Coronary artery (tissue), 2 donors: ENCODE measurements around the gene DDX31.

Experiments
- DNase-seq: peaks from one replicate; pipeline ENCODE4 v3.0.0-alpha.2; 2017; ENCODE audit warnings: low spot score
- H3K27ac ChIP-seq, 2 donors: fragments of 200-600 bp; sonication (generic); one replicate each; pipeline ENCODE4 v1.5.1; 2016 to 2019
- H3K4me3 ChIP-seq: fragments of 200-600 bp; sonication (generic); 2 replicates; pipeline ENCODE4 v1.5.1; 2016; ENCODE audit warnings: mild to moderate bottlenecking, moderate library complexity
- TF ChIP-seq, protein P1 (sequence below): fragments of 200-600 bp; sonication (generic); IDR thresholded peaks from one replicate; pipeline ENCODE4 v1.5.1; 2019; ENCODE audit warnings: antibody characterized with exemption

The DDX31 gene

GRCh38 chr9:132630811-132631210 is 39.0 kb downstream of the DDX31 start:
- DNase-seq = no peak
- H3K27ac ChIP-seq = no peak overlapping the region
- H3K4me3 ChIP-seq = no peak overlapping the region
- TF ChIP-seq, protein P1, sequence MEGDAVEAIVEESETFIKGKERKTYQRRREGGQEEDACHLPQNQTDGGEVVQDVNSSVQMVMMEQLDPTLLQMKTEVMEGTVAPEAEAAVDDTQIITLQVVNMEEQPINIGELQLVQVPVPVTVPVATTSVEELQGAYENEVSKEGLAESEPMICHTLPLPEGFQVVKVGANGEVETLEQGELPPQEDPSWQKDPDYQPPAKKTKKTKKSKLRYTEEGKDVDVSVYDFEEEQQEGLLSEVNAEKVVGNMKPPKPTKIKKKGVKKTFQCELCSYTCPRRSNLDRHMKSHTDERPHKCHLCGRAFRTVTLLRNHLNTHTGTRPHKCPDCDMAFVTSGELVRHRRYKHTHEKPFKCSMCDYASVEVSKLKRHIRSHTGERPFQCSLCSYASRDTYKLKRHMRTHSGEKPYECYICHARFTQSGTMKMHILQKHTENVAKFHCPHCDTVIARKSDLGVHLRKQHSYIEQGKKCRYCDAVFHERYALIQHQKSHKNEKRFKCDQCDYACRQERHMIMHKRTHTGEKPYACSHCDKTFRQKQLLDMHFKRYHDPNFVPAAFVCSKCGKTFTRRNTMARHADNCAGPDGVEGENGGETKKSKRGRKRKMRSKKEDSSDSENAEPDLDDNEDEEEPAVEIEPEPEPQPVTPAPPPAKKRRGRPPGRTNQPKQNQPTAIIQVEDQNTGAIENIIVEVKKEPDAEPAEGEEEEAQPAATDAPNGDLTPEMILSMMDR = no peak

DNA sequence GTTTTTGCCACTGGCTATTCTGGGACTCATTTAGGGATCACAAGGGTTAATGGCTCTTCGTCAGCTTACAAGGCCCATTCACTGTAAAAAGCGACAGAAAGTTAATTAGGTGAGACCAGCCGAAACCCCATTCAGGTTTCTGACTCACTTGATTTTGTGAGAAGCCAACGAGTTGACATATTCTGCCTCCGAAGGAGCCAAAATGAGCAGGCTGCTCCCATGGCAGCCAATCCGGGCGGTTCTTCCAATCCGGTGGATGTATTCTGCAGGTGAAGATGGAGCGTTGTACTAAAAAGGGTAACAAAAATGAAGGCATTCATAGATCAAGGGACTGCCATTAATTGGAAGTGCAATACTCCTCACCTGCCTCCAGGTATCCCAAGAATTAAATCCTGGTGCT is 39.7 kb downstream of the DDX31 start:
- Histone ChIP-seq H3K4me3 (no peak overlapping the region), H3K27ac (no peak overlapping the region)
- no peak for DNase-seq
- TF ChIP-seq, protein P1 = no peak

DNA sequence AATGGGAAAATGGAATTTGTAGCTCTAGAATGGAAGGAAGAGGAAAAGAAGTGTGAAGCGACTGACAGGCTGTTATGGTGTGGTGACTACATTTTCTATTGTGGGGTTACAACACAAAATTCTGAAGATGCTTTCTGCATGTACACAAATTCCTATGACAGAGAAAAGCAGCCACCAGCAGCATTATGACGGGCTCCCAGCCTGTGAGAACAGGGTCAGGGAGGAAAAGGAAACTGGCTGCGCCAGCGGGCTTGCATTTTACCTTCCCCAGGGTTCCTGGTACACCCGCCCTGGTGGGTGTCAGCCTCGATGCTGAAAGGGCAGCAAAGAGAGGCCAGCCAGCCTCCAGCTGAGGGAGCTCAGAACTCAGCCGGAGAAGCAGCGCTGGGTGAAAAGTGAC is 41.0 kb downstream of the DDX31 start:
- no peak overlapping the region for H3K27ac ChIP-seq
- DNase-seq = no peak
- no peak overlapping the region for H3K4me3 ChIP-seq
- TF ChIP-seq, protein P1 = no peak

- DNase-seq = no peak
- H3K4me3 ChIP-seq = no peak overlapping the region
- TF ChIP-seq, protein P1 = no peak
- H3K27ac ChIP-seq = no peak overlapping the region
These were observed 42.2 kb downstream of the DDX31 start for GRCh38 chr9:132627594-132627993.

DNA sequence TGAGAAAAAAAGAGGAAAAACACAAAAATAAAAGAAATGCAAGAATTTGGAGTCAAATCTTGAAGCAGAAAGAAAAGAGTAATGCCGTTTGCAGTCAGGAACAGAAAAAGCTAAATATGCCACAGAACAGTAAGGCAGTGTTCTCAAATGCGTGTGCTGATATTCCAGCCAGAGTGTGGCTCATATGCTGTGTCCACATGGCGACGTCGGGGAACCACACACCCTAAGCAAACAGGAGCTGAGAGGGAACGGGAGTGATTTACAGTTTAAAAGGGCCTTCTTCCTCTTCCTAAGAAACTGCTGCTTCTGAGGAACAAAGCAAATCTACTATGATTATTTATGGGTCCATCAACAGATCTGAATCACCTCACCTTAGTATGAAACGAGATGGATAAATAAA is 42.7 kb downstream of the DDX31 start:
- no peak for DNase-seq
- TF ChIP-seq, protein P1 = no peak
- no peak overlapping the region for H3K4me3 ChIP-seq
- H3K27ac ChIP-seq = no peak overlapping the region

- TF ChIP-seq, protein P1 = no peak
- H3K27ac ChIP-seq = no peak overlapping the region
These were observed 43.5 kb downstream of the DDX31 start for GRCh38 chr9:132626285-132626684.

GRCh38 chr9:132622159-132622558 is 47.6 kb downstream of the DDX31 start:
- TF ChIP-seq, protein P1 = no peak
- Histone ChIP-seq H3K4me3 (no peak overlapping the region), H3K27ac (no peak overlapping the region)
- DNase-seq = no peak

More at GRCh38 chr9:132626285-132626684, 43.5 kb downstream of the DDX31 start:
- no peak overlapping the region for H3K4me3 ChIP-seq
- DNase-seq = no peak
